A673 (cell line): ENCODE measurements around the gene PER3. TPM values are rescaled to one million over a fixed set of nuclear protein-coding genes. Genes with fewer than 3 reads are reported as not detected.

ENCODE experiments used
- BruUV-seq: library from RNA; stranded (reverse); fragments of 400-500 nt; replicated peaks from 2 replicates; lab custom pipeline; 2021; lab: Mats Ljungman, UMichigan
- CTCF ChIA-PET: fragments of 300-600 bp; sonication (Branson Sonifier 250); formaldehyde crosslinking; loops from one replicate; lab custom pipeline; 2022; ENCODE audit warnings: antibody characterized with exemption; lab: Charles Lee
- POLR2A ChIA-PET: fragments of 300-600 bp; sonication (Branson Sonifier 250); formaldehyde crosslinking; loops from one replicate; lab custom pipeline; 2022; ENCODE audit warnings: antibody characterized with exemption; ENCODE audit not compliant: low non-redundant PET; lab: Charles Lee
- DNase-seq: peaks from one replicate; pipeline ENCODE4 v3.0.0-alpha.2; 2015; ENCODE audit warnings: low spot score
- H3K27ac ChIP-seq: fragments of 200-600 bp; sonication (generic); 2 replicates; pipeline ENCODE4 v1.5.1; 2016; ENCODE audit warnings: mixed run types, low read depth, mild to moderate bottlenecking, mixed read lengths, antibody characterized with exemption, low read length; ENCODE audit not compliant: poor library complexity, severe bottlenecking
- H3K27me3 ChIP-seq: fragments of 200-600 bp; sonication (generic); replicated peaks from 2 replicates; pipeline ENCODE4 v1.6.1; 2017; ENCODE audit warnings: mixed run types, low read depth, mild to moderate bottlenecking, mixed read lengths, antibody characterized with exemption, low read length; ENCODE audit not compliant: insufficient read depth, poor library complexity
- H3K36me3 ChIP-seq: fragments of 200-600 bp; sonication (generic); 2 replicates; pipeline ENCODE4 v1.6.1; 2016; ENCODE audit warnings: mixed run types, mild to moderate bottlenecking, mixed read lengths, antibody characterized with exemption, low read length; ENCODE audit not compliant: insufficient read depth, poor library complexity, severe bottlenecking
- H3K4me1 ChIP-seq: fragments of 200-600 bp; sonication (generic); 2 replicates; pipeline ENCODE4 v1.6.1; 2017; ENCODE audit warnings: mixed run types, mild to moderate bottlenecking, mixed read lengths, antibody characterized with exemption, low read length; ENCODE audit not compliant: insufficient read depth, poor library complexity, severe bottlenecking
- H3K4me3 ChIP-seq: fragments of 200-600 bp; sonication (generic); 2 replicates; pipeline ENCODE4 v1.5.1; 2016; ENCODE audit warnings: low read depth, mixed run types, mild to moderate bottlenecking, mixed read lengths, low read length; ENCODE audit not compliant: poor library complexity, severe bottlenecking
- H3K9me3 ChIP-seq: fragments of 200-600 bp; sonication (generic); 2 replicates; pipeline ENCODE4 v1.6.1; 2016; ENCODE audit warnings: mixed run types, low read depth, mild to moderate bottlenecking, mixed read lengths, antibody characterized with exemption, low read length; ENCODE audit not compliant: poor library complexity, severe bottlenecking
- EZH2 ChIP-seq: fragments of 200-600 bp; sonication (generic); IDR thresholded peaks from 2 replicates; pipeline ENCODE4 v1.6.1; 2017; ENCODE audit warnings: borderline replicate concordance, low read depth, mild to moderate bottlenecking, mixed read lengths, antibody characterized with exemption, low read length; ENCODE audit not compliant: poor library complexity, severe bottlenecking
- intact Hi-C: fragments of 100-400 bp; cut with micrococcal nuclease; formaldehyde crosslinking; loops from one replicate; pipeline ENCODE4 v1.10.0; 2022; ENCODE audit not compliant: unreplicated experiment
- total RNA-seq: library from RNA; stranded (reverse); gene quantifications from 2 replicates; pipeline ENCODE4 v1.2.3, GENCODE V29; 2021
- TF ChIP-seq, protein P1 (sequence below): fragments of 300-800, 200-600 bp; sonication (generic); conservative IDR thresholded peaks from 2 replicates; pipeline ENCODE4 v1.5.1; 2017; ENCODE audit warnings: low read depth, mild to moderate bottlenecking, antibody characterized with exemption, low read length, moderate library complexity, mixed read lengths

Gene PER3
- total RNA-seq, 1 experiment from 2014 or later: 4.1 TPM

DNA sequence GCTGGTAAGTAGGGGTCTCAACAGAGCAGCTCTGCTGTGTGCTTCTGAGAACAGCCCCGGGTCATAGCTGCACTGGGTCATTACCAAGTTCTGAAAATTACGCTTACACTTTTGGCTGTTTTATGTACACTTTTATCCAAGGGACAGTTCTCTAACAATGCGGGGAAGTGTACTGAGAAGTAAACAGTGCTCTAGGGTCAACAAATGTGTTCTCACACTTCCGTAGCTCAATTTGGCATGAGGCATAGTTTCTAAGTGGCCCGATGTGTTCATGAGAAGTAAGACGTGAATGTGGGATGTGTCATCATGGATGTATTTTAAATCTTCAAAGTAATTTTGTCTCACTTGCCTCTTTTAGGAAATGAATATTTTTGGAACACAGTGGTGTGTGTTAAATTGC, 23.8 kb upstream of the PER3 start:
- peaks cover 9% of the 10 kb centered on the region for H3K27me3 ChIP-seq

DNA sequence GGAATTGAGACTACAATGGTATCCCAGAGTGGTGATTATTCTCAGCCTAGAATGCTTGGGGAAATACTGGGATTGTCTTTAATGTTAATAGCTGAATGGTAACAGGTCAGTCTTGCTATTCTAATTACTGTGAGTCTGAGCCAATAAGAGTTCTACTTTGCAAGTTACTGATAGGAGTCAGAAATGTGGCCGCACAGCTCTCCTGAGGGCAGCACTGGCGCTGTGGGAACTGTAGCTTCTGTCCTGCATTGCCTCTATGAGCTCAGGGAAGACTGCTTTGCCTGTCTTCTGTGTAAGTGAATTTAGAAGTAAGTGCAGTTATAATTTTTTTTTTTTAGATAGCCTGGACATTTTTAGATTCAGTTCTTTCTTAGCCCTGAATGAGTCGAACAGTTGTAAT, 23.0 kb upstream of the PER3 start:
- DNase-seq: no peak
- H3K27me3 ChIP-seq: peaks cover 9% of the 10 kb centered on the region
- intact Hi-C loops: no loop called here
- no peak overlapping the region for H3K4me3 ChIP-seq
- CTCF ChIA-PET: no interaction called here
- no peaks in the 10 kb centered on the region for H3K9me3 ChIP-seq
- no peaks in the 10 kb centered on the region for H3K36me3 ChIP-seq
- no TSS peak for BruUV-seq
- POLR2A ChIA-PET: interaction anchor here (0.6 kb wide), 1 partner anchor 835 kb away, joined by 3 read pairs; no protein-coding TSS in a partner anchor
- H3K4me1 ChIP-seq: no peaks in the 10 kb centered on the region
- TF ChIP-seq, protein P1, sequence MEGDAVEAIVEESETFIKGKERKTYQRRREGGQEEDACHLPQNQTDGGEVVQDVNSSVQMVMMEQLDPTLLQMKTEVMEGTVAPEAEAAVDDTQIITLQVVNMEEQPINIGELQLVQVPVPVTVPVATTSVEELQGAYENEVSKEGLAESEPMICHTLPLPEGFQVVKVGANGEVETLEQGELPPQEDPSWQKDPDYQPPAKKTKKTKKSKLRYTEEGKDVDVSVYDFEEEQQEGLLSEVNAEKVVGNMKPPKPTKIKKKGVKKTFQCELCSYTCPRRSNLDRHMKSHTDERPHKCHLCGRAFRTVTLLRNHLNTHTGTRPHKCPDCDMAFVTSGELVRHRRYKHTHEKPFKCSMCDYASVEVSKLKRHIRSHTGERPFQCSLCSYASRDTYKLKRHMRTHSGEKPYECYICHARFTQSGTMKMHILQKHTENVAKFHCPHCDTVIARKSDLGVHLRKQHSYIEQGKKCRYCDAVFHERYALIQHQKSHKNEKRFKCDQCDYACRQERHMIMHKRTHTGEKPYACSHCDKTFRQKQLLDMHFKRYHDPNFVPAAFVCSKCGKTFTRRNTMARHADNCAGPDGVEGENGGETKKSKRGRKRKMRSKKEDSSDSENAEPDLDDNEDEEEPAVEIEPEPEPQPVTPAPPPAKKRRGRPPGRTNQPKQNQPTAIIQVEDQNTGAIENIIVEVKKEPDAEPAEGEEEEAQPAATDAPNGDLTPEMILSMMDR: no peak
- no peak for TF ChIP-seq EZH2
- H3K27ac ChIP-seq: no peak overlapping the region

More for the DNA sequence above, 23.8 kb upstream of the PER3 start:
- Histone ChIP-seq H3K9me3 (no peaks in the 10 kb centered on the region), H3K27ac (no peak overlapping the region), H3K4me3 (no peak overlapping the region), H3K4me1 (no peaks in the 10 kb centered on the region), H3K36me3 (no peaks in the 10 kb centered on the region)
- no peak for DNase-seq
- CTCF ChIA-PET: no interaction called here
- no TSS peak for BruUV-seq
- intact Hi-C loops: no loop called here
- no peak for TF ChIP-seq EZH2
- TF ChIP-seq, protein P1: no peak
- POLR2A ChIA-PET: no interaction called here

DNA sequence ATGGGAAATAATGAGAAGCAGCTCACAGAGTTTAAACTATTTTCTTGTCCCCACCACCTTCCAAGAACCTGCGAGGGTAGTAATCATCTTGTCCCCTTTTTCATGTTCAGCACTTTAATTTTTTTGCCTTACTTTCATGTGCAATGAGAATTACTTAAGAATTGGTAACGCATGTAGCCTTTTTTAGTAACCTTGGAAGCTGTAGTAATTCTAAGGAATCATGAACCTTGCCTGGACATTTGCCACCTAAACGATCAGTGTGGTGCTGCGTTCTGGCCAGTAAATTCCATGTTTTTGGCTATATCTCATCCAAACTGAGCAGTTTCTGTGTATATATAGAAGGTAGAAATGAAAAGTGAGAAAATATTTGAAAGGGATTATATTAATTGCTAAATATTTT, 16.9 kb upstream of the PER3 start:
- no peaks in the 10 kb centered on the region for H3K36me3 ChIP-seq
- no peaks in the 10 kb centered on the region for H3K9me3 ChIP-seq
- BruUV-seq: no TSS peak
- ChIA-PET CTCF (no interaction called here), POLR2A (interaction anchor here (0.5 kb wide), 1 partner anchor 658 kb away, joined by 9 read pairs; no protein-coding TSS in a partner anchor)
- H3K4me1 ChIP-seq: peaks cover 4% of the 10 kb centered on the region
- intact Hi-C loops: no loop called here
- no peak overlapping the region for H3K4me3 ChIP-seq
- no peak overlapping the region for H3K27ac ChIP-seq
- peaks cover 9% of the 10 kb centered on the region for H3K27me3 ChIP-seq
- TF ChIP-seq, protein P1: no peak
- TF ChIP-seq EZH2: no peak
- DNase-seq: no peak
